DOHH2 (cell line): Measurements from ENCODE around the gene ARID5B.

Experiments
- H3F3A ChIP-seq: fragments of 200-600 bp; sonication (generic), shearing (Covaris generic); 2 replicates; pipeline ENCODE4 v1.6.0; 2016; ENCODE audit warnings: antibody characterized with exemption, mild to moderate bottlenecking; ENCODE audit not compliant: control insufficient read depth, insufficient read depth
- H3K27ac ChIP-seq: fragments of 200-600 bp; sonication (generic); 2 replicates; pipeline ENCODE4 v1.5.1; 2014; ENCODE audit warnings: low read depth, mild to moderate bottlenecking, low read length, moderate library complexity
- H3K27me3 ChIP-seq: fragments of 200-600 bp; sonication (generic); 2 replicates; pipeline ENCODE4 v1.6.1; 2014; ENCODE audit warnings: mild to moderate bottlenecking, low read length, mixed read lengths; ENCODE audit not compliant: control insufficient read depth
- H3K36me3 ChIP-seq: fragments of 200-600 bp; sonication (generic); 2 replicates; pipeline ENCODE4 v1.6.1; 2014; ENCODE audit warnings: mild to moderate bottlenecking, low read length, moderate library complexity, mixed read lengths; ENCODE audit not compliant: control insufficient read depth
- H3K4me1 ChIP-seq: fragments of 200-600 bp; sonication (generic); 2 replicates; pipeline ENCODE4 v1.6.1; 2014; ENCODE audit warnings: mild to moderate bottlenecking, low read length, mixed read lengths; ENCODE audit not compliant: control insufficient read depth
- H3K4me2 ChIP-seq: fragments of 200-600 bp; sonication (generic); 2 replicates; pipeline ENCODE4 v1.6.0; 2014; ENCODE audit warnings: mild to moderate bottlenecking, low read length, moderate library complexity
- H3K4me3 ChIP-seq: fragments of 200-600 bp; sonication (generic); 2 replicates; pipeline ENCODE4 v1.5.1; 2014; ENCODE audit warnings: mild to moderate bottlenecking, low read length, mixed read lengths
- H3K79me2 ChIP-seq: fragments of 200-600 bp; sonication (generic); 2 replicates; pipeline ENCODE4 v1.6.1; 2014; ENCODE audit warnings: mild to moderate bottlenecking, low read length, mixed read lengths; ENCODE audit not compliant: control insufficient read depth
- H3K9me2 ChIP-seq: fragments of 200-600 bp; sonication (generic); replicated peaks from 2 replicates; pipeline ENCODE4 v1.6.1; 2014; ENCODE audit warnings: mild to moderate bottlenecking, low read length, mixed read lengths; ENCODE audit not compliant: control insufficient read depth
- H3K9me3 ChIP-seq: fragments of 200-600 bp; sonication (generic); 2 replicates; pipeline ENCODE4 v1.6.1; 2014; ENCODE audit warnings: antibody characterized with exemption, low read length, mixed read lengths; ENCODE audit not compliant: control insufficient read depth, insufficient read depth
- H4K20me1 ChIP-seq: fragments of 200-600 bp; sonication (generic); 2 replicates; pipeline ENCODE4 v1.6.0; 2014; ENCODE audit warnings: low read depth, mild to moderate bottlenecking, antibody characterized with exemption, low read length, moderate library complexity; ENCODE audit not compliant: control insufficient read depth, insufficient read depth
- EZH2phosphoT487 ChIP-seq: fragments of 200-600 bp; sonication (generic); IDR thresholded peaks from 2 replicates; pipeline ENCODE4 v1.6.1; 2017; ENCODE audit warnings: borderline replicate concordance, mild to moderate bottlenecking, antibody characterized with exemption, low read length, moderate library complexity, mixed read lengths
- TF ChIP-seq, protein P1 (sequence below): fragments of 200-600 bp; sonication (generic); IDR thresholded peaks from one replicate; pipeline ENCODE4 v1.5.1; 2014; ENCODE audit warnings: antibody characterized with exemption, mild to moderate bottlenecking, low read depth, low read length; ENCODE audit not compliant: poor library complexity, severe bottlenecking

ARID5B gene

GRCh38 chr10:61965703-61966395 is 64.3 kb downstream of the ARID5B start:
- Histone ChIP-seq H3K4me2 (peak overlapping the region; percentile 82), H3F3A (peaks cover 31% of the 10 kb centered on the region), H3K79me2 (peaks cover 77% of the 10 kb centered on the region), H3K9me2 (no peaks in the 10 kb centered on the region), H3K36me3 (peaks cover 63% of the 10 kb centered on the region), H4K20me1 (no peaks in the 10 kb centered on the region), H3K27me3 (no peaks in the 10 kb centered on the region), H3K4me3 (peak overlapping the region; percentile 59), H3K9me3 (no peaks in the 10 kb centered on the region), H3K27ac (peak overlapping the region; percentile 94), H3K4me1 (peaks cover 100% of the 10 kb centered on the region)
- no peak for TF ChIP-seq EZH2phosphoT487
- TF ChIP-seq, protein P1, sequence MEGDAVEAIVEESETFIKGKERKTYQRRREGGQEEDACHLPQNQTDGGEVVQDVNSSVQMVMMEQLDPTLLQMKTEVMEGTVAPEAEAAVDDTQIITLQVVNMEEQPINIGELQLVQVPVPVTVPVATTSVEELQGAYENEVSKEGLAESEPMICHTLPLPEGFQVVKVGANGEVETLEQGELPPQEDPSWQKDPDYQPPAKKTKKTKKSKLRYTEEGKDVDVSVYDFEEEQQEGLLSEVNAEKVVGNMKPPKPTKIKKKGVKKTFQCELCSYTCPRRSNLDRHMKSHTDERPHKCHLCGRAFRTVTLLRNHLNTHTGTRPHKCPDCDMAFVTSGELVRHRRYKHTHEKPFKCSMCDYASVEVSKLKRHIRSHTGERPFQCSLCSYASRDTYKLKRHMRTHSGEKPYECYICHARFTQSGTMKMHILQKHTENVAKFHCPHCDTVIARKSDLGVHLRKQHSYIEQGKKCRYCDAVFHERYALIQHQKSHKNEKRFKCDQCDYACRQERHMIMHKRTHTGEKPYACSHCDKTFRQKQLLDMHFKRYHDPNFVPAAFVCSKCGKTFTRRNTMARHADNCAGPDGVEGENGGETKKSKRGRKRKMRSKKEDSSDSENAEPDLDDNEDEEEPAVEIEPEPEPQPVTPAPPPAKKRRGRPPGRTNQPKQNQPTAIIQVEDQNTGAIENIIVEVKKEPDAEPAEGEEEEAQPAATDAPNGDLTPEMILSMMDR, result no peak

GRCh38 chr10:61967298-61967697 is 65.8 kb downstream of the ARID5B start:
- no peak overlapping the region; the same call in 1 of the 2 replicates for H3K27ac ChIP-seq
- peaks cover 83% of the 10 kb centered on the region for H3K79me2 ChIP-seq
- H3K9me3 ChIP-seq, result no peaks in the 10 kb centered on the region
- TF ChIP-seq, protein P1, result no peak
- no peak for TF ChIP-seq EZH2phosphoT487
- no peak overlapping the region for H3K4me2 ChIP-seq
- no peak overlapping the region for H3K4me3 ChIP-seq
- H3K36me3 ChIP-seq, result peaks cover 58% of the 10 kb centered on the region
- no peaks in the 10 kb centered on the region for H3K27me3 ChIP-seq
- H4K20me1 ChIP-seq, result no peaks in the 10 kb centered on the region
- H3K9me2 ChIP-seq, result no peaks in the 10 kb centered on the region
- peaks cover 100% of the 10 kb centered on the region for H3K4me1 ChIP-seq
- H3F3A ChIP-seq, result peaks cover 26% of the 10 kb centered on the region

DNA sequence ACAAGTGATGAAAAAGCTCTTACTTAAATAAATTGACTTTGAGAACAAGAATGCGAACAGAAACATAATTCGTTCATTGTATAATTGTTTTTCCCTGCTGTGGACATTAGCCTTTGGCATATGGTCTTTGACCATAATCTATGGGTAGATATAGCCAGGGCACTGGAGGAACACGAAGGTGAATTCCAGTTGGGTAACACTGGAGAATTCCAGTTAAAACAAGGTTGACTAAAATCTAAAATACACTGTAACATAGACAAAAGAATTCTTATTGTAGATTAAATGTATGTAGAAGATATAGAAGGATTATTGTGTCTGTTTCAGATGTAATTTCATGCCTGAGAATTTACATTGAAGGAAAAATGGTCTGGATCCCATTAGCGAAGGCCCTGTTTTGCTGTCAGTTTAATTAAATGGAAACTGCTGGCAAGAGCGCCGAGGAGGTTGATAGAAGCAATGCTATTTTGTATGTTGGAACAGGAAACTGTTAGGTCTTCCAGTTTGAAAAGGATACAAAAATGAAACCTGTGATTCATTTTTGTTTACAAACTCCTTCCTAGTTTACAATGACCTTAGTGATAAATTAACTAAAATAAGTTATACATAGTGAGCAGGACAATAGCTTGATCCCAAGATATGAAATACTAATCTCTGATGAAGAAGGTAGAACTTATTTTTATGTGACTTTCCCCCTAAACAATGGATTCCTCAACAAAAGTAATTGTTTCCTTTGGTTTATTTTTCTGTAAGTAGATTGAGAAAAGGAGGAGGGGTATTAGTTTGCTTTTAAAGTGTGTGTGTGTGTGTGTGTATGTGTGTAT is 68.9 kb downstream of the ARID5B start:
- Histone ChIP-seq H3F3A (peaks cover 40% of the 10 kb centered on the region), H3K27me3 (no peaks in the 10 kb centered on the region), H4K20me1 (no peaks in the 10 kb centered on the region), H3K9me3 (no peaks in the 10 kb centered on the region), H3K4me3 (peak overlapping the region; percentile 45), H3K27ac (peak overlapping the region; percentile 53), H3K79me2 (peaks cover 81% of the 10 kb centered on the region), H3K36me3 (peaks cover 32% of the 10 kb centered on the region), H3K9me2 (no peaks in the 10 kb centered on the region), H3K4me2 (peak overlapping the region; percentile 57), H3K4me1 (peaks cover 100% of the 10 kb centered on the region)
- TF ChIP-seq, protein P1, result no peak
- no peak for TF ChIP-seq EZH2phosphoT487
